HG03521 (cell line): ENCODE measurements around the gene DNM3.

Experiments used
- ATAC-seq: cut with Tn5 transposase; IDR thresholded peaks from one replicate; pipeline ENCODE4 v1.9.1; 2021; ENCODE audit warnings: mild to moderate bottlenecking, moderate library complexity; ENCODE audit not compliant: unreplicated experiment

The DNM3 gene

DNA sequence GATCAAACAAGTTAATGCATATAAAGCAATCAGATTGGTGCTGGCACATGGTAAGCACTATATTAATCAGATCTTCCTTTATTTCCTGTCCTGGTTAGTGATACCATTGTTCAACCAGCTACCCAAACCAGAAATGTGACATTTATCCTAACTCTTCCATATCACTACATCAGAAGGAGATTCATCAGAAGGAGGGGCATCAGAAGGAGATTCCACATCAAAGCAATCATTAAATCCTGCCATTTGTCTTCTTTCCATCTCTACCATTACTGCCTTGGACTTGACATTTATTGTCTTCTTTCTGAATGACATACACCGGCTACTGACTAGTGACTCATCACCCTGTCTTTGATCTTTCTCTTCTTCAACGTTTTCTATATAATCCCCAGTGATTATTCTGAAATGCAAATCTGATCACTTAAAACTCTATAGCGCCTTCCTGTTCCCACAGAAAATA lies 75.0 kb downstream of the DNM3 start:
- no peak for ATAC-seq

DNA sequence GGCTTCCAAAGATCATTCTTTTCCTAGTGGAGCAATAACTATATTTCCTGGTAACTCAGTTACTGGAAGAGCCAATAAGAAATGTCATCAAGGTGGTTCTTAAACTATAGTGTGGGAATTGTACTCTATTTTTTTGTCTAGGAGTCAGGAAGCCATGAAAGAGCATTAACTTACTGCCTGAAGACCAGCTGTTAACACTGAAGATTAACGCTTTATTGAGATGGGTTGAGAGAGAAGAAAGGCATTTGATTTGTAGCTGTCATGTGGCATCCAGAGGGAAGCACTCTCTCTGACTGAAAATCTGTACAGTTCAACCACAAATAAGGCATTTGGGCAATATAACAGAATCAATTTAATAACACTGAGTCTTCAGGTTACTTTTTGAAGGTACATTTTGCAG lies 76.0 kb downstream of the DNM3 start:
- ATAC-seq, result no peak

- no peak for ATAC-seq
Observed at GRCh38 chr1:171919891-171920887, 78.9 kb downstream of the DNM3 start.

DNA sequence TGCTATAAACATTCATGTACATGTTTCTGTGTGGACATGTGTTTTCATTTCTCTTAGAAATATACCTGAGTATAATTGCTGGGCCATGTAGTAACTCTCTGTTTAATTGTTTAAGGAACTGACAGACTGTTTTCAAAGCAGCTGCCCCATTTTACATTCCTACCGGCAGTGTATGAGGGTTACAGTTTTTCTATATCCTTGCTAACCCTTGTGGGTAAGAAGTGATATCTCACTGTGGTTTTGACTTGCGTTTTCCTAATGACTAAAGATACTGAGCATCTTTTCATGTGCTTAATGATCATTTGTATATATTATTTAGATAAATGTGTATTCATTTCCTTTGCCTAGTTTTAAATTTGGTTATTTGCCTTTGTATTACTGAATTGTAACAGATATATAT lies 81.7 kb downstream of the DNM3 start:
- ATAC-seq, result no peak

DNA sequence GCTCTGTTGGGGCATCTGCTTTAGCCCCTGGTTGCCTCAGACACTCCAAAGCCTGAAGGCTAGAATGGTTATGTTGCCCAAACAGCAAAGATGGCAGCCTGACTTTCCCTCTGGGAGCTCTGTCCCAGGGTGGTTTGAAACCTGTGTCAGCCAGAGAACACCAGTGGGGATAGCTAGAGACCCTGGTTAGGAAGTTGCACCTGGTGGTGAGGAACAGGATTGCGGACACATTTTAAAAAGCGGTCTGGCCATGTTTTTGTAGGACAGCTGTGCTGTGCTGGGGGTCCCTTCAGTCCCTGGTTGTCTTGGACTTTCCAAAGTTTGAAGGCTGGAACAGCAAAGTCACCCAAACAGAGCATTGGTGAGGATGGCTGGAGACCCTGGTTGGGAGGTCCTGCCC lies 87.8 kb downstream of the DNM3 start:
- ATAC-seq, result no peak

- ATAC-seq, result no peak
Observed at GRCh38 chr1:171931752-171932151, 90.5 kb downstream of the DNM3 start.

DNA sequence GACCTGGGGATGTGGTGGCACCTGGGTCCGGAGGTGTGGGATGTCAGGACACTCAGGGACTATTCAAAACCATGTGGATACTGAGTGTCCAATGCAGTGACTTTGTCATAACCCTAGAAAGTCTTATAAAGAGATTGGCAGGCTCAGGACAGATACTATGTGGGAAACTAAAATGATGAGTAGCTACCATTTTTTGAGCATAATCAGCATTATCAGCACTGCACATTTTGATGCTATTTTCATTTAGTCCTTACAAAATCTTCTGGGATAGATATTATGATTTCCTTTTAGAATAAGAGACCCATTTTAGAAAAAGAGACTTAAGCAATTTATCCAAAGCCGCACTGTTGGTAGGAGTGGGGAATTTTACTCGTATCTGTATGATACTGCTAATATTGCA lies 93.4 kb downstream of the DNM3 start:
- ATAC-seq, result no peak

- no peak for ATAC-seq
Observed at GRCh38 chr1:171935086-171935485, 93.8 kb downstream of the DNM3 start.

GRCh38 chr1:171935664-171936063 lies 94.4 kb downstream of the DNM3 start:
- ATAC-seq, result no peak

DNA sequence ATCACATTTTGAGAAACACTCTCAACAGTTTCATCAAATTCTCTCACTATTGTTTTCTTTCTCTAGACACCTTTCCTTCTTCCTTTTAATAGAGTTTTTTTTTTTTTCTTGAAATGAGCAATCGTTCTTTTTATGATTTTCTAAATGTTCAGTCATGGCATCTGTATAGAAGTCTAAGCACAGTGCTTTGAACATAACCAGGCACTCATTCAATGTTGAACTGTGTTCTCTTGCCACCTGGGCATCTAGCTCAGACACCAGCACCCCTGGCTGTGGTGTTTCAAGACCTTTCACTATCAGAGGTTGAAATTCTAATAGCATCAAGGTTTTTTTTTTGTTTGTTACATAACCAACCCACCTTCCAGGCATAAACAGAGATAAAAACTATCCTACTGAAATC lies 96.6 kb downstream of the DNM3 start:
- ATAC-seq, result no peak

GRCh38 chr1:171939740-171940139 lies 98.4 kb downstream of the DNM3 start:
- ATAC-seq, result no peak

- no peak for ATAC-seq
Observed at GRCh38 chr1:171940368-171940767, 99.1 kb downstream of the DNM3 start.

GRCh38 chr1:171941920-171942319 lies 100.6 kb downstream of the DNM3 start:
- ATAC-seq, result no peak

DNA sequence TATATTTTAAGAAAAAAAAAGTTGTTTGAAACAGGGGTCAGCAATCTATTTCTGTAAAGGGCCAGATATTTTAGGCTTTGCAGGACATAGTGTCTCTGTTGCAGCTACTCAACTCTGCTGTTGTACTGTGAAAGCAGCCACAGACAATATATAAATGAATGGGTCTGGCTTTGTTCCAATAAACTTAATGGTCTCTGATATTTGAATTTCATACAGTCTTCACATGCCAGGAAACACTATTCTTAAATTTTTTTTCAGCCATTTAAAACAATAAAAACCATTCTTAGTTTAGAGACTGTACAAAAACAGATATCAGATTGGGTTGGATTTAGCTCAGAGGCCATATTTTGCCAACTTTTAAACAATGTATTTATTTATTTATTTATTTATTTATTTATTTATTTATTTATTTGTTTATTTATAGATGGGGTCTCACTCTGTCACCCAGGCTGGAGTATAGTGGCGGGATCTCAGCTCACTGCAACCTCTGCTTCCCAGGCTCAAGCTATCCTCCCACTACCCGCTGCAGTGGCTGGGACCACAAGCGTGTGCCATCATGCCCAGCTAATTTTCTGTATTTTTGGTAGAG lies 102.8 kb downstream of the DNM3 start:
- ATAC-seq, result no peak

GRCh38 chr1:171948511-171948910 lies 107.2 kb downstream of the DNM3 start:
- no peak for ATAC-seq

DNA sequence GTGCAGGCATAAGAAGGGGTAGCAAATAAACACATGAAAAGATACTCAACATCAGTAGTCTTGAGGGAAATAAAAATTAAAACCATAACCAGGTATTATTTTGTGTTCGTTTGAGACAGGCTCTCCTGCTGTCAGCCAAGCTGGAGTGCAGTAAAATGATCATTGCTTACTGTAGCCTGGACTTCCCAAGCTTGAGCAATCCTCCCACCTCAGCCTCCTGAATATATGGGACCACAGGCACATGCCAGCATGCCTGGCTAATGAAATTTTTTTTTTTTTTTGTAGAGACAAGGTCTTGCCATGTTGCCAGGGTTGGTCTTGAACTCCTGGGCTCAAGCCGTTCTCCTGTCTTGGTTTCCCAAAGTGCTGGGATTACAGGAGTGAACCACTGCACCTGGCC lies 108.0 kb downstream of the DNM3 start:
- no peak for ATAC-seq

GRCh38 chr1:171953835-171954234 lies 112.5 kb downstream of the DNM3 start:
- ATAC-seq, result no peak

- ATAC-seq, result no peak
Observed at GRCh38 chr1:171954361-171954760, 113.1 kb downstream of the DNM3 start.

GRCh38 chr1:171961861-171962260 lies 120.6 kb downstream of the DNM3 start:
- peak; percentile 66 for ATAC-seq

GRCh38 chr1:171963762-171964161 lies 122.5 kb downstream of the DNM3 start:
- no peak for ATAC-seq

DNA sequence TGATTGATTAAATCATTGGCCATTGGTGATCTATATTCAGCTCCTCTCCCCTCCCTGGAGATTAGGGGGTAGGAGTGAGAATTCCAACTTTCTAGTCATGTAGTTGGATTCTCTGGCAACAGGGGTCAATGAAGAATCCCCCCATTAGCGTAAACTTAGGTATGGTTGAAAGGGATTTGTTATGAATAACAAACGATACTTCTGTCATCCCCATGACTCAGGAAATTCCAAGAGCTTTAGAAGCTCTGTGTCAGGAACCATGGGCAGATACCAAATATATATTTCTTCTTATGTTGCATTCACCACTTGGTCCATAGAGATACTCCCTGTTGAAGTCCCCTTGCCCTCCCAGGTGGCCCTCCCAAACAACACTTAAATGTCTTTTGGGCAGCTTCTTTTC lies 124.5 kb downstream of the DNM3 start:
- ATAC-seq, result no peak
